Caki2 (cell line): ENCODE results near the gene CHST15. TPM values are rescaled to one million over a fixed set of nuclear protein-coding genes. Genes with fewer than 3 reads are reported as not detected.

Experiments
- DNase-seq: peaks from one replicate; pipeline ENCODE4 v3.0.0-alpha.2; 2015; ENCODE audit warnings: low read depth
- in situ Hi-C: cut with HindIII; loops from 2 replicates; pipeline ENCODE4 v1.10.0; 2016; ENCODE audit warnings: low sequenced_read_pairs, low pct_unique_long_range_greater_than_20kb, mixed read lengths
- total RNA-seq: library from RNA; depleted of rRNA; stranded (reverse); fragments of >200 nt; shearing (Covaris generic); gene quantifications from 2 replicates; pipeline ENCODE4 v1.2.3, GENCODE V29; 2014; ENCODE audit warnings: low replicate concordance

The CHST15 gene
- total RNA-seq, 1 experiment from 2014 or later, result 27.1 TPM

- in situ Hi-C loops, result no loop called here
- no peak for DNase-seq
Measured at GRCh38 chr10:124060148-124060720, 33.2 kb downstream of the CHST15 start.

- in situ Hi-C loops, result no loop called here
- DNase-seq, result no peak
Measured at GRCh38 chr10:124059551-124059950, 33.8 kb downstream of the CHST15 start.

GRCh38 chr10:124058346-124059003, 34.9 kb downstream of the CHST15 start:
- DNase-seq, result no peak
- in situ Hi-C loops, result no loop called here

GRCh38 chr10:124057601-124058000, 35.8 kb downstream of the CHST15 start:
- no peak for DNase-seq
- in situ Hi-C loops, result no loop called here

GRCh38 chr10:124056337-124056980, 36.9 kb downstream of the CHST15 start:
- DNase-seq, result no peak
- in situ Hi-C loops, result no loop called here

GRCh38 chr10:124053971-124054370, 39.4 kb downstream of the CHST15 start:
- no peak for DNase-seq
- in situ Hi-C loops, result no loop called here

- in situ Hi-C loops, result no loop called here
- DNase-seq, result no peak
Measured at GRCh38 chr10:124052561-124052960, 40.8 kb downstream of the CHST15 start.

- DNase-seq, result no peak
- in situ Hi-C loops, result no loop called here
Measured at GRCh38 chr10:124050021-124051015, 43.1 kb downstream of the CHST15 start.

GRCh38 chr10:124049484-124049883, 43.9 kb downstream of the CHST15 start:
- peak; percentile 37 for DNase-seq

GRCh38 chr10:124048371-124049290, 44.8 kb downstream of the CHST15 start:
- DNase-seq, result no peak
- in situ Hi-C loops, result no loop called here

More at GRCh38 chr10:124049484-124049883, 43.9 kb downstream of the CHST15 start:
- in situ Hi-C loops, result no loop called here

- DNase-seq, result no peak
- in situ Hi-C loops, result no loop called here
Measured at GRCh38 chr10:124047427-124048152, 45.8 kb downstream of the CHST15 start.

- no peak for DNase-seq
- in situ Hi-C loops, result no loop called here
Measured at GRCh38 chr10:124045801-124046355, 47.5 kb downstream of the CHST15 start.

- no peak for DNase-seq
- in situ Hi-C loops, result no loop called here
Measured at GRCh38 chr10:124045276-124045675, 48.1 kb downstream of the CHST15 start.

GRCh38 chr10:124044143-124044862, 49.1 kb downstream of the CHST15 start:
- no peak for DNase-seq
- in situ Hi-C loops, result no loop called here

GRCh38 chr10:124043310-124044142, 49.9 kb downstream of the CHST15 start:
- in situ Hi-C loops, result no loop called here
- no peak for DNase-seq
